Measurements from ENCODE around the gene SEMA5B. TPM values are rescaled to one million over a fixed set of nuclear protein-coding genes. Genes with fewer than 3 reads are reported as not detected.

Gene SEMA5B
- total RNA-seq, 1 donor from 2014 or later = 4.2 TPM

GRCh38 chr3:123019591-123019990, 8.0 kb downstream of the SEMA5B start:
- no peak overlapping the region for H3K4me3 Mint-ChIP-seq (ENCODE audit: low read depth)
- no peak overlapping the region for H3K27ac Mint-ChIP-seq
- H3K4me1 Mint-ChIP-seq (ENCODE audit: low read depth) = no peaks in the 10 kb centered on the region
- H3K9me3 Mint-ChIP-seq (ENCODE audit: low read depth) = no peaks in the 10 kb centered on the region
- DNase-seq (ENCODE audit: low spot score, unreplicated experiment) = no peak
- TF ChIP-seq, protein P1, sequence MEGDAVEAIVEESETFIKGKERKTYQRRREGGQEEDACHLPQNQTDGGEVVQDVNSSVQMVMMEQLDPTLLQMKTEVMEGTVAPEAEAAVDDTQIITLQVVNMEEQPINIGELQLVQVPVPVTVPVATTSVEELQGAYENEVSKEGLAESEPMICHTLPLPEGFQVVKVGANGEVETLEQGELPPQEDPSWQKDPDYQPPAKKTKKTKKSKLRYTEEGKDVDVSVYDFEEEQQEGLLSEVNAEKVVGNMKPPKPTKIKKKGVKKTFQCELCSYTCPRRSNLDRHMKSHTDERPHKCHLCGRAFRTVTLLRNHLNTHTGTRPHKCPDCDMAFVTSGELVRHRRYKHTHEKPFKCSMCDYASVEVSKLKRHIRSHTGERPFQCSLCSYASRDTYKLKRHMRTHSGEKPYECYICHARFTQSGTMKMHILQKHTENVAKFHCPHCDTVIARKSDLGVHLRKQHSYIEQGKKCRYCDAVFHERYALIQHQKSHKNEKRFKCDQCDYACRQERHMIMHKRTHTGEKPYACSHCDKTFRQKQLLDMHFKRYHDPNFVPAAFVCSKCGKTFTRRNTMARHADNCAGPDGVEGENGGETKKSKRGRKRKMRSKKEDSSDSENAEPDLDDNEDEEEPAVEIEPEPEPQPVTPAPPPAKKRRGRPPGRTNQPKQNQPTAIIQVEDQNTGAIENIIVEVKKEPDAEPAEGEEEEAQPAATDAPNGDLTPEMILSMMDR (IDR thresholded peaks at IDR 0.05; ENCODE audit: unreplicated experiment) = no peak
- peaks cover 55% of the 10 kb centered on the region for H3K27me3 Mint-ChIP-seq
- H3K36me3 Mint-ChIP-seq (ENCODE audit: insufficient read depth) = no peaks in the 10 kb centered on the region

DNA sequence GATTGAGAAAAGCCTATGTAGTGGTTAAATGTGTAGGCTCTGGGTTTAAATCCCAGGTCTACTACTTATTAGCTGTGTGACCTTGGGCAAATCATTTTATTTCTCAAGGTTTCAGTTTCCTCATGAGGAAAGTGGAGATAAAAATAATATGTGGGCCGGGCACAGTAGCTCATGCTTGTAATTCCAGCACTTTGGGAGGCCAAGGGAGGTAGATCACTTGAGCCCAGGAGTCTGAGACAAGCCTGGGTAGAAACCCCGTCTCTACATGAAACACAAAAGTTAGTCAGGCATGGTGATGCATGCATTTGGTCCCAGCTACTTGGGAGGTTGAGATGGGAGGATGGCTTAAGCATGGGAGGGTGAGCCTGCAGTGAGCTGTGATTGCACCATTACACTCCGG, 8.4 kb downstream of the SEMA5B start:
- no peak for DNase-seq (ENCODE audit: low spot score, unreplicated experiment)
- Mint-ChIP-seq H3K27me3 (peaks cover 54% of the 10 kb centered on the region), H3K9me3 (ENCODE audit: low read depth) (no peaks in the 10 kb centered on the region), H3K27ac (no peak overlapping the region), H3K4me1 (ENCODE audit: low read depth) (no peaks in the 10 kb centered on the region), H3K4me3 (ENCODE audit: low read depth) (no peak overlapping the region), H3K36me3 (ENCODE audit: insufficient read depth) (no peaks in the 10 kb centered on the region)
- TF ChIP-seq, protein P1 (IDR thresholded peaks at IDR 0.05; ENCODE audit: unreplicated experiment) = no peak

DNA sequence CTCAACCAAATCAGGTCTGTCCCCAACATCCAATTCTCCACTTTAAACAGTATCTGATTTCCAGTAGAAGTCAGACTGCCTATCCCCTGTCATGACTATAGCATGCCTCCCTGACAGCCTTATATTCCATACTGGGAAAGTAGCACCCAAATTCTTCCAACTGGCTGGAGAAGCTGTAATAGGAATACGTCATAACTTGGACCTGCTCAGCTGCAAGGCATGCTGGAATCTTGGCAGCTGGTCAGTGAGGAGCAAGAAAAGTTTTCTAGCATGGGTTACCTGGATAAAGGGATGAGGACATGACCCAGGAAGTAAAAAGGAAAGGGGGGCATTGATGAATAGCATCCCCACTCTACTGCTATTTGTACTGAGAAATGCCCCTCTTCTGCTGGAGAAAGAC, 8.9 kb downstream of the SEMA5B start:
- H3K27me3 Mint-ChIP-seq = peaks cover 52% of the 10 kb centered on the region
- no peak for DNase-seq (ENCODE audit: low spot score, unreplicated experiment)
- H3K36me3 Mint-ChIP-seq (ENCODE audit: insufficient read depth) = no peaks in the 10 kb centered on the region
- H3K4me3 Mint-ChIP-seq (ENCODE audit: low read depth) = no peak overlapping the region
- no peaks in the 10 kb centered on the region for H3K9me3 Mint-ChIP-seq (ENCODE audit: low read depth)
- TF ChIP-seq, protein P1 (IDR thresholded peaks at IDR 0.05; ENCODE audit: unreplicated experiment) = no peak
- no peaks in the 10 kb centered on the region for H3K4me1 Mint-ChIP-seq (ENCODE audit: low read depth)
- no peak overlapping the region for H3K27ac Mint-ChIP-seq

DNA sequence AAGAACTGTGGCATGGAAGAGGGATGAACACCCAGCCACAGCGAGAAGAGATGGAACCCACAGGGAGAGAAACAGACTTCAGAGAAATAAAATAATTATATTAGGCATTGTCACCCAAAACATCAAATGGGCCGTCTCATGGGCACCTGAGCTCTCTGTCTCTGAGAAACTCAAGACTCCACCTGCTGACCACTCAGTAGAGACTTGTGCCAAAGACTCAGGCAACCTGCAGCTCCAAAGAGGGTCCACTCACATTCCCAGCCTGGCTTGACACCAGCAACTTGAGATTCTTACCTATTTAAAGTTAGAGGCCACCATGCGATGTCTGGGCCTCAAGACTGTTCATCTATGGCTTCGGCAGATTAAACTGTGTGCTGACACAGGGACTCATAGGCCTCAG, 12.0 kb downstream of the SEMA5B start:
- H3K4me1 Mint-ChIP-seq (ENCODE audit: low read depth) = no peaks in the 10 kb centered on the region
- H3K4me3 Mint-ChIP-seq (ENCODE audit: low read depth) = no peak overlapping the region
- H3K27ac Mint-ChIP-seq = no peak overlapping the region
- TF ChIP-seq, protein P1 (IDR thresholded peaks at IDR 0.05; ENCODE audit: unreplicated experiment) = peak; percentile 12
- H3K9me3 Mint-ChIP-seq (ENCODE audit: low read depth) = no peaks in the 10 kb centered on the region
- no peak for DNase-seq (ENCODE audit: low spot score, unreplicated experiment)
- peaks cover 25% of the 10 kb centered on the region for H3K27me3 Mint-ChIP-seq
- H3K36me3 Mint-ChIP-seq (ENCODE audit: insufficient read depth) = no peaks in the 10 kb centered on the region

DNA sequence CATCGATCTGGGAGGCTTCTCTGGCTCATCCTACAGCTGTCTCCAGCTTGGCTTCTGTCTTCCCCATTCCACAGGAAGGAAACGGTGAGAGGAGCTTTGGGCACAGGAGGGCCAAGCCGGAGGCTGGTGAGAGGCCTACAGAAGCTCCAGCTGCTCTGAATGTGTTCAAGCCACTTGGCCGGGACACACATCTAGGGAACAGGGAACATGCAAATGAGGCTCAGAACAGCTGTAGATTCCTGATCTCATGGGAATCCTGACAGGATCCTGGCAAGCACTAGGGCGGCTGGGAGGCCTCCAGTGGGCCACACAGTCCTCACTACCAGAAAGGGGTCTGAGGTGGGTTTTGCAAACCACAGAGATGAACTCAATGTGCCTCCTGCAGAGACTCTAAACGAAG, 13.7 kb downstream of the SEMA5B start:
- Mint-ChIP-seq H3K4me3 (ENCODE audit: low read depth) (no peak overlapping the region), H3K27ac (no peak overlapping the region), H3K27me3 (peaks cover 21% of the 10 kb centered on the region), H3K4me1 (ENCODE audit: low read depth) (no peaks in the 10 kb centered on the region), H3K9me3 (ENCODE audit: low read depth) (no peaks in the 10 kb centered on the region), H3K36me3 (ENCODE audit: insufficient read depth) (no peaks in the 10 kb centered on the region)
- TF ChIP-seq, protein P1 (IDR thresholded peaks at IDR 0.05; ENCODE audit: unreplicated experiment) = no peak
- DNase-seq (ENCODE audit: low spot score, unreplicated experiment) = no peak
